Activated CD4-positive, alpha-beta T cell treated with anti-CD3 and anti-CD28 coated beads, Interleukin-2, amount 10 ng/mL, durations not matched to agents 24 days and 14 days (primary cell): ENCODE measurements around the gene CDC14B. TPM values are rescaled to one million over a fixed set of nuclear protein-coding genes. Genes with fewer than 3 reads are reported as not detected.

ENCODE experiments used
- DNase-seq: peaks from one replicate; pipeline ENCODE4 v3.0.0; 2022
- H3K27ac Mint-ChIP-seq: one replicate; pipeline ENCODE4 v1.8.0; 2022; ENCODE audit warnings: mild to moderate bottlenecking, mixed read lengths
- H3K27me3 Mint-ChIP-seq: one replicate; pipeline ENCODE4 v1.8.0; 2022; ENCODE audit warnings: mixed read lengths
- H3K36me3 Mint-ChIP-seq: one replicate; pipeline ENCODE4 v1.8.0; 2022; ENCODE audit warnings: low read depth, mild to moderate bottlenecking, mixed read lengths
- H3K4me1 Mint-ChIP-seq: one replicate; pipeline ENCODE4 v1.8.0; 2021; ENCODE audit warnings: mixed read lengths
- H3K4me3 Mint-ChIP-seq: one replicate; pipeline ENCODE4 v1.8.0; 2022; ENCODE audit warnings: mild to moderate bottlenecking, moderate library complexity, mixed read lengths
- H3K9me3 Mint-ChIP-seq: one replicate; pipeline ENCODE4 v1.8.0; 2021; ENCODE audit warnings: mixed read lengths
- intact Hi-C: fragments of 100-400 bp; cut with micrococcal nuclease; formaldehyde crosslinking; loops from one replicate; pipeline ENCODE4 v1.15.1; 2023
- total RNA-seq: library from RNA; stranded (reverse); gene quantifications from 2 replicates; pipeline ENCODE4 v1.2.3, GENCODE V29; 2022

The CDC14B gene
- total RNA-seq, 1 donor from 2014 or later = 1.1 TPM

- Mint-ChIP-seq H3K4me3 (no peak overlapping the region), H3K27me3 (no peaks in the 10 kb centered on the region), H3K27ac (peak overlapping the region; percentile 34), H3K9me3 (peaks cover under 1% of the 10 kb centered on the region), H3K4me1 (peaks cover 9% of the 10 kb centered on the region), H3K36me3 (peaks cover 13% of the 10 kb centered on the region)
- intact Hi-C loops = loop anchor here (1.0 to 5.0 kb wide), 2 partner anchors 12 to 73 kb away; no protein-coding TSS in a partner anchor
- DNase-seq = no peak
These were observed 140.7 kb downstream of the CDC14B start for GRCh38 chr9:96478829-96479371.

DNA sequence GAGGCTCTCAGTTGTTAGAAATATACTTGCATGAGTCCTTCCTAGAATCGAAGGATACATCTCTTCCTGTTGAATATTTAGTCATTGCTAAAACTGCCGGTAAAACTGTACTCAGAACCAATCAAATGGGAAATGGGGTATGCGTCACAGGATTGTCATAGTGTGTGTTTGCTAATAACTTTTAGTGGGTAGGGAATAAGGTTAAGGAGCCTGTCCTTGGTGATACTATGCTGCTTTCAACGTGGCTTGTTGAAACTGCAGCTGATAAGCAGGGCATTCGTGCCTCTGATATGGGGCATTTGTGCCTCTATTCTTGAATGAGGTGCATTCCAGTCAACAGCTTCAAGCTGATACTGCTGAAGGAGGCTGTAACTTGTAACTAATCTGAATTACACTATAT lies 143.1 kb downstream of the CDC14B start:
- no peaks in the 10 kb centered on the region for H3K27me3 Mint-ChIP-seq
- peaks cover 8% of the 10 kb centered on the region for H3K4me1 Mint-ChIP-seq
- no peak for DNase-seq
- intact Hi-C loops = loop anchor here (5.0 kb wide), 1 partner anchor 76 kb away; no protein-coding TSS in a partner anchor
- H3K9me3 Mint-ChIP-seq = no peaks in the 10 kb centered on the region
- peaks cover 11% of the 10 kb centered on the region for H3K36me3 Mint-ChIP-seq
- no peak overlapping the region for H3K4me3 Mint-ChIP-seq
- no peak overlapping the region for H3K27ac Mint-ChIP-seq

DNA sequence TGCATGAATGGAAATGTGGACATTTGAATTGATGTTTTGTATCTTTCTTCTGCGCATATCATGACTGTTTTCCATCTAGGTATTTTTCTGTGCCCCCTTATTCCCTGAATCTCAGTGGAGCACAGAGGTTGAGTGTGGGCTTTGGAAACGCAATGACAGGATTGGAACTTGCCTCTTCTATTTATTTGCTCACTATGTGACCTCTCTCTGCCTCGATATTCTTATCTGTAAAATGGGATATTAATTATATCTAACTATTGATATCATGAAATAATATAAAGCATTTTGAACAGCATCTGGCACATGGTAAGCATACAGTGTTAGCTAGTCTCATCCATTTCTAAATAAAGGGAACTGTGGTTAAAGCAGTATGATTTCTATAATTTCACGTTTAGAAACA lies 143.6 kb downstream of the CDC14B start:
- Mint-ChIP-seq H3K36me3 (peaks cover 15% of the 10 kb centered on the region), H3K4me3 (no peak overlapping the region)
- intact Hi-C loops = loop anchor here (5.0 kb wide), 1 partner anchor 76 kb away; no protein-coding TSS in a partner anchor

GRCh38 chr9:96467784-96468183 lies 151.9 kb downstream of the CDC14B start:
- Mint-ChIP-seq H3K27me3 (no peaks in the 10 kb centered on the region), H3K36me3 (peaks cover 16% of the 10 kb centered on the region), H3K27ac (no peak overlapping the region), H3K9me3 (no peaks in the 10 kb centered on the region), H3K4me1 (no peaks in the 10 kb centered on the region), H3K4me3 (no peak overlapping the region)
- no peak for DNase-seq
- intact Hi-C loops = no loop called here

More for the DNA sequence above, 143.6 kb downstream of the CDC14B start:
- Mint-ChIP-seq H3K27me3 (no peaks in the 10 kb centered on the region), H3K4me1 (peaks cover 8% of the 10 kb centered on the region), H3K27ac (no peak overlapping the region), H3K9me3 (no peaks in the 10 kb centered on the region)
- DNase-seq = no peak

DNA sequence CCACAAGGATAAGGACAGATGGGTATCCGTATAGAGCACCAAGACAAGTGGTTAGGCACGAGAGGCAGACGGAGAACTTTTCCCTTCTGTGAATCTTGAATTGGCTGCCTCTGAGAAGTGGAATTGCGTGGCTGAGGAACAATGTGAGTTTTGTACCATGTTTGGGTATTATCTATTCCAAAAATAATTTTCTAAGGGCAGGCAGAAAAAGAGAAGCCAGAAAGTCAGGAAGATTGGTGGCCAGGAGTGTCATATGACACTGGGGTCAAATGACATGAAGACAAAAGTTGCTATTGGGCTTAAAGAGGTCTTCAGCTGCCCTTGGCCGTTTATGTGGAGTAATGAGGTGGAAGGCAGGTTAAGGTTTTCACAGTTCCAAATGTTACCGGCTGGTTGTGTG lies 155.2 kb downstream of the CDC14B start:
- H3K27ac Mint-ChIP-seq = no peak overlapping the region
- intact Hi-C loops = no loop called here
- no peak for DNase-seq
- no peaks in the 10 kb centered on the region for H3K4me1 Mint-ChIP-seq
- no peaks in the 10 kb centered on the region for H3K9me3 Mint-ChIP-seq
- peaks cover 12% of the 10 kb centered on the region for H3K36me3 Mint-ChIP-seq
- H3K27me3 Mint-ChIP-seq = no peaks in the 10 kb centered on the region
- no peak overlapping the region for H3K4me3 Mint-ChIP-seq

DNA sequence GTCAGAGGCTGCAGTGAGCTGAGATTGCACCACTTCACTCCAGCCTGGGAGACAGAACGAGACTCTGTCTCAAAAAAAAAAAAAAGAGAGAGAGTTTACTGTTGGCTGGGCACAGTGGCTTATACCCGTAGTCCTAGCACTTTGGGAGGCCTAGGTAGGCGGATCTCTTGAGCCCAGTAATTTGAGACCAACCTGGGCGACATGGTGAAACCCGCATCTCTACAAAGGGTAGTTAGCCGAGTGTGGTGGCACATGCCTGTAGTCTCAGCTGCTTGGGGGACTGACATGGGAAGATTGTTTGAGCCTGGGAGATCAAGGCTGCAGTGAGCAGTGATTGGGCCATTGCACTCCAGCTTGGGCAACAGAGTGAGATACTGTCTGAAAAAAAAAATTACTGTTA lies 157.1 kb downstream of the CDC14B start:
- no peak overlapping the region for H3K27ac Mint-ChIP-seq
- peaks cover 10% of the 10 kb centered on the region for H3K36me3 Mint-ChIP-seq
- H3K4me3 Mint-ChIP-seq = no peak overlapping the region
- intact Hi-C loops = no loop called here
- no peaks in the 10 kb centered on the region for H3K27me3 Mint-ChIP-seq
- no peaks in the 10 kb centered on the region for H3K9me3 Mint-ChIP-seq
- DNase-seq = no peak
- peaks cover 5% of the 10 kb centered on the region for H3K4me1 Mint-ChIP-seq

DNA sequence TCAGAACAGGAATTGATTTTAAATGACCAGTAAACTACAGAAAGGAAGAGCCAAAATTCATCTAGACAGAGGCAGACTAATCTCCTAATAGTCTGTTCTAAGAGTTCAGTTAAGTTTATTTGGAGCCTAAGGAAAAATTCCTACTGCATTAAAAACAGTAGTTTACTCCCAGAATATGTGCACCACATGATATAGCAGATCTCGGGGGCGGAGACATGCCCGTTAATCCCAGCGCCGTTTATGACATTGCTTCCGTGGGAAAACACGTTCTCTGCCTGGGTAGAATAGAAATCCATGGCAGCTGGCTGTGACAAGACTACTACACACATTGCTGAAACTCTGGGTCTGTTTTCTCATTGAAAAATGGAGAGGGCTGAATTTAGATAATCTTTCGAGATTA lies 158.3 kb downstream of the CDC14B start:
- no peak overlapping the region for H3K27ac Mint-ChIP-seq
- intact Hi-C loops = no loop called here
- H3K4me1 Mint-ChIP-seq = peaks cover 5% of the 10 kb centered on the region

DNA sequence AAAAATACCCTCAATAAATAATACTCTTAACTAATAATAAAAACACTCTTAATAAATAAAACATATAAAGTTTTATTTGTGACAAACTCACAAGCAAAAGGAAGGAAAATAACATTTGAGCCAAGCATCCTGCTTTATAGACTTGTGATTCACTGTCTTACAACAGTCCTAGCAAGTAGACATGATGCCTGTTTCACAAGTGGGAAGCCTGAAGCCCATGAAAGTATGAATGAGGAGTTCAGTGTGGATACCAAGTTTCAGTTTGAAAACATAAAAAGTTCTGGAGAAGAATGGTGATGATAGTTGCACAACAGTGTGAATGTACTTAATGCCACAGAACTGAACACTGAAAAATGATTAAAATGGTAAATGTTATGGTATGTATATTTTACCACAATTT lies 158.8 kb downstream of the CDC14B start:
- no peak for DNase-seq
- Mint-ChIP-seq H3K27me3 (no peaks in the 10 kb centered on the region), H3K4me1 (peaks cover 5% of the 10 kb centered on the region), H3K27ac (no peak overlapping the region), H3K36me3 (peaks cover 10% of the 10 kb centered on the region), H3K9me3 (no peaks in the 10 kb centered on the region), H3K4me3 (no peak overlapping the region)
- intact Hi-C loops = no loop called here

More for the DNA sequence above, 158.3 kb downstream of the CDC14B start:
- DNase-seq = no peak
- H3K27me3 Mint-ChIP-seq = no peaks in the 10 kb centered on the region
- H3K9me3 Mint-ChIP-seq = no peaks in the 10 kb centered on the region
- peaks cover 10% of the 10 kb centered on the region for H3K36me3 Mint-ChIP-seq
- no peak overlapping the region for H3K4me3 Mint-ChIP-seq

- H3K4me3 Mint-ChIP-seq = no peak overlapping the region
- intact Hi-C loops = no loop called here
- no peak for DNase-seq
- peaks cover 5% of the 10 kb centered on the region for H3K4me1 Mint-ChIP-seq
- peaks cover 7% of the 10 kb centered on the region for H3K36me3 Mint-ChIP-seq
- no peak overlapping the region for H3K27ac Mint-ChIP-seq
- no peaks in the 10 kb centered on the region for H3K27me3 Mint-ChIP-seq
- no peaks in the 10 kb centered on the region for H3K9me3 Mint-ChIP-seq
These were observed 159.2 kb downstream of the CDC14B start for GRCh38 chr9:96460470-96460869.

GRCh38 chr9:96459268-96460007 lies 160.2 kb downstream of the CDC14B start:
- Mint-ChIP-seq H3K27me3 (no peaks in the 10 kb centered on the region), H3K9me3 (no peaks in the 10 kb centered on the region), H3K4me3 (no peak overlapping the region), H3K27ac (no peak overlapping the region), H3K36me3 (peaks cover 6% of the 10 kb centered on the region), H3K4me1 (peaks cover 5% of the 10 kb centered on the region)
- intact Hi-C loops = no loop called here
- no peak for DNase-seq

DNA sequence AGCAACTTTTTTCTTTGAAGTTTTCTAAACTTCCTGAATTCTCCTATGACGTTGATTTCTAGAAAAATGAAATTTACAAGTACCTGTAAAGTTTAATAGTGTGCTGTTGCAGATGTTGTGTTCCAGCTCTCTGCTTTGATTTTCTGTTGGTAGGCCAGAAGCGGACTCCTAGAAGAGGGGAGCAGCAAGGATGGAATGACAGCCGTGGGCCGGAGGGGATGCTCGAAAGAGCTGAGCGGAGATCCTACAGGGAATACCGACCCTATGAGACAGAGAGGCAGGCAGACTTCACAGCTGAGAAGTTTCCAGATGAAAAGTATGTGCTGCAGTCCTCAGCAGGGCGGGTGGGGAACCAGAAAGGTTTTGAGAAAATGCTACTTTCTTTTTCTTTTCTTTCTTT lies 161.4 kb downstream of the CDC14B start:
- H3K9me3 Mint-ChIP-seq = no peaks in the 10 kb centered on the region
- no peak overlapping the region for H3K4me3 Mint-ChIP-seq
- H3K27me3 Mint-ChIP-seq = peaks cover 1% of the 10 kb centered on the region
- no peak overlapping the region for H3K27ac Mint-ChIP-seq
- intact Hi-C loops = no loop called here
- no peak for DNase-seq
- H3K4me1 Mint-ChIP-seq = peaks cover 9% of the 10 kb centered on the region
- peaks cover 6% of the 10 kb centered on the region for H3K36me3 Mint-ChIP-seq

DNA sequence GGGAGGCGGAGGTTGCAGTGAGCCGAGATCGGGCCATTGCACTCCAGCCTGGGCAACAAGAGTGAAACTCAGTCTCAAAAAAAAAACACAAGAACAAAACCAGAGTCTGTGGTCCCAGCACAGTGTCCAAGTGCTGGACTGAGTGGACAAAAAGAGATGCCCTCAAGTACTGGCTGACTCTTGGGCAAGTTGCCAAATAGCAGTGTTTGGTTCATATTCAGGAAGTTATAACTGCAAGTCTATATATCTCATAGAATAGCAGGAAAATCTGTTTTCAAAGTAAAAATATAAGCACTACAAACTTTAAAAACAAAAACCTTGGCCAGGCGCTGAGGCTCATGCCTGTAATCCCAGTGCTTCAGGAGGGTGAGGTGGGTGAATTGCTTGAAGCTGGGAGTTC lies 162.4 kb downstream of the CDC14B start:
- Mint-ChIP-seq H3K9me3 (no peaks in the 10 kb centered on the region), H3K27me3 (peaks cover 3% of the 10 kb centered on the region), H3K4me1 (peaks cover 13% of the 10 kb centered on the region), H3K36me3 (peaks cover 6% of the 10 kb centered on the region), H3K4me3 (no peak overlapping the region), H3K27ac (no peak overlapping the region)
- intact Hi-C loops = no loop called here
- DNase-seq = no peak

- H3K36me3 Mint-ChIP-seq = peaks cover 2% of the 10 kb centered on the region
- no peak overlapping the region for H3K27ac Mint-ChIP-seq
- H3K9me3 Mint-ChIP-seq = no peaks in the 10 kb centered on the region
- no peak for DNase-seq
- H3K27me3 Mint-ChIP-seq = peaks cover 13% of the 10 kb centered on the region
- peaks cover 19% of the 10 kb centered on the region for H3K4me1 Mint-ChIP-seq
- H3K4me3 Mint-ChIP-seq = no peak overlapping the region
- intact Hi-C loops = no loop called here
These were observed 166.0 kb downstream of the CDC14B start for GRCh38 chr9:96453625-96454024.

DNA sequence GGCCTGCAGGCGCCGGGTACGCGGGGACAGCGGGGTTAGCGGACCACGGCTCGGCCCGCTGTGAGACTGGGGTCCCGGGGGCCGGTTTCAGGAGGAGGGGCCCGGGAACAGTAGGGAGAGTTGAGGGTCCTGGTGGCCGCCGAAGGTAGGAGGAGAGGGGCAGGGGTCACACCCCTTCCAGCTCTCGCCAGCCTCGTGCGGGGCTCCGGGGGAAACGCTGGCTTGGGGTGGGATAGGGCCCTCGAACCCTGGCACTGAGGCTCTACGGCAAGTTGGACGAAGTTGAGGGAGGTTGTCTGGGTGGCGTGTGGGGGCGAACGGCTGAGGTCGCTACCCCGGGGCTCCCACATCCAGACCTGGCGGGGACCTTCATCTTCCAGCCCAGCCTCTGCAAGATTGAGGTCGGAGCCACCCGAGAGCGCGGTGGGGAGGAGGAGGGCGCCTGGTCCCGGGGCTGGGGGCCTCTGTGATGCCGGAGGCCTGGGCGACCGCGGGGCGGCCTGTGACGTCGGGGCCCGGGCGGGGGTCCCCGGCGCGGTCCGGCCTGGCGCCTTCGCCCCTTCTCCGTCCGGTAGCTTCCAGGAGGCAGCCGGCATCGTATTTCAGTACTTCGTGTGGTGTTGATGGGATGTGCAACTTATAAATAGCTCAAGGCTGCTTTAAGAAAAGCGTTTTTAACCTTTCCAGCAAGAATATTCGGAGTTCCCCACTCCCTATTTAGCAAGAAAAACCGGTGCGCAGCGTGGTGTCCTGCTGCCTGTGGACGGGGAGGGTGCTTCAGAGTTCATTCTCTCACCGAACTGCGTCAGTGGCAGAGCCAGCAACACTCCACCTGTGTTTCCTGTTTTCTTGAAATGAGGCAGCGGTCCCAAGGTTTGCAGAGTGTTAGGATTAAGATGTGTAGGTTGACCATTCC lies 168.8 kb downstream of the CDC14B start:
- Mint-ChIP-seq H3K27ac (peak overlapping the region; percentile 75), H3K36me3 (no peaks in the 10 kb centered on the region), H3K27me3 (peaks cover 27% of the 10 kb centered on the region), H3K4me3 (peak overlapping the region; percentile 89), H3K9me3 (no peaks in the 10 kb centered on the region), H3K4me1 (peaks cover 18% of the 10 kb centered on the region)
- intact Hi-C loops = loop anchor here (1.0 kb wide), 1 partner anchor 33 kb away; the partner anchor contains the start of gene ZNF367
- peak; percentile 79 for DNase-seq
